OCI-LY1 (cell line): ENCODE data around the gene FAT1.

ENCODE experiments used
- H2AFZ ChIP-seq: fragments of 200-600 bp; sonication (generic), shearing (Covaris generic); 2 replicates; pipeline ENCODE4 v1.6.0; 2014; ENCODE audit warnings: antibody characterized with exemption, mild to moderate bottlenecking, low read length
- H3F3A ChIP-seq: fragments of 200-600 bp; sonication (generic), shearing (Covaris generic); 2 replicates; pipeline ENCODE4 v1.6.0; 2014; ENCODE audit warnings: mild to moderate bottlenecking, antibody characterized with exemption, low read length, moderate library complexity; ENCODE audit not compliant: insufficient read depth
- H3K27ac ChIP-seq: fragments of 200-600 bp; sonication (generic); 2 replicates; pipeline ENCODE4 v1.5.1; 2014; ENCODE audit warnings: low read length, mixed run types, mild to moderate bottlenecking, low read depth; ENCODE audit not compliant: poor library complexity, severe bottlenecking
- H3K27me3 ChIP-seq: fragments of 200-600 bp; sonication (generic); 2 replicates; pipeline ENCODE4 v1.6.0; 2014; ENCODE audit warnings: antibody characterized with exemption, mild to moderate bottlenecking, low read length, moderate library complexity; ENCODE audit not compliant: insufficient read depth
- H3K36me3 ChIP-seq: fragments of 200-600 bp; sonication (generic); 2 replicates; pipeline ENCODE4 v1.6.1; 2014; ENCODE audit warnings: mild to moderate bottlenecking, antibody characterized with exemption, low read length, moderate library complexity, mixed read lengths; ENCODE audit not compliant: insufficient read depth
- H3K4me1 ChIP-seq: fragments of 200-600 bp; sonication (generic); 2 replicates; pipeline ENCODE4 v1.5.1; 2014; ENCODE audit warnings: mild to moderate bottlenecking, low read length, moderate library complexity; ENCODE audit not compliant: insufficient read depth, severe bottlenecking
- H3K4me2 ChIP-seq: fragments of 200-600 bp; sonication (generic), shearing (Covaris generic); 2 replicates; pipeline ENCODE4 v1.6.1; 2014; ENCODE audit warnings: low read length
- H3K4me3 ChIP-seq: fragments of 200-600 bp; sonication (generic); 2 replicates; pipeline ENCODE4 v1.5.1; 2014; ENCODE audit warnings: low read length, low read depth, mild to moderate bottlenecking, mixed read lengths; ENCODE audit not compliant: poor library complexity, severe bottlenecking
- H3K79me2 ChIP-seq: fragments of 200-600 bp; shearing (Covaris generic); 2 replicates; pipeline ENCODE4 v1.6.1; 2016; ENCODE audit warnings: mixed run types, low read length, mixed read lengths; ENCODE audit not compliant: insufficient read depth
- H3K9ac ChIP-seq: fragments of 200-600 bp; sonication (generic), shearing (Covaris generic); 2 replicates; pipeline ENCODE4 v1.6.1; 2014; ENCODE audit warnings: mild to moderate bottlenecking, low read length, mixed read lengths
- H3K9me2 ChIP-seq: fragments of 200-600 bp; sonication (generic), shearing (Covaris generic); 2 replicates; pipeline ENCODE4 v1.6.1; 2014; ENCODE audit warnings: low read depth, mild to moderate bottlenecking, low read length, mixed read lengths
- H3K9me3 ChIP-seq: fragments of 200-600 bp; shearing (Covaris generic); 2 replicates; pipeline ENCODE4 v1.6.1; 2014; ENCODE audit warnings: low read length, mixed read lengths
- H4K20me1 ChIP-seq: fragments of 200-600 bp; sonication (generic), shearing (Covaris generic); 2 replicates; pipeline ENCODE4 v1.6.0; 2016; ENCODE audit warnings: mild to moderate bottlenecking, low read length; ENCODE audit not compliant: insufficient read depth
- CTCF ChIP-seq: fragments of 200-600 bp; sonication (generic), shearing (Covaris generic); IDR thresholded peaks from 2 replicates; pipeline ENCODE4 v1.5.1; 2017; ENCODE audit warnings: mild to moderate bottlenecking, antibody characterized with exemption, low read length, moderate library complexity, mixed read lengths
- EZH2 ChIP-seq: fragments of 200-600 bp; sonication (generic), shearing (Covaris generic); IDR thresholded peaks from 2 replicates; pipeline ENCODE4 v1.8.0; 2017; ENCODE audit warnings: borderline replicate concordance, mixed run types, mild to moderate bottlenecking, antibody characterized with exemption, low read length, moderate library complexity, mixed read lengths

FAT1 gene

GRCh38 chr4:186695392-186695791, 28.3 kb downstream of the FAT1 start:
- Histone ChIP-seq H2AFZ (no peak overlapping the region), H3K79me2 (no peaks in the 10 kb centered on the region), H3K9me3 (no peaks in the 10 kb centered on the region), H3K27ac (no peak overlapping the region), H3K9ac (no peak overlapping the region), H3K4me2 (no peak overlapping the region), H3K27me3 (no peaks in the 10 kb centered on the region), H3F3A (no peaks in the 10 kb centered on the region), H3K4me1 (no peaks in the 10 kb centered on the region), H3K4me3 (no peak overlapping the region), H4K20me1 (no peaks in the 10 kb centered on the region), H3K9me2 (no peaks in the 10 kb centered on the region), H3K36me3 (no peaks in the 10 kb centered on the region)
- TF ChIP-seq CTCF (no peak), EZH2 (no peak)

- Histone ChIP-seq H3F3A (no peaks in the 10 kb centered on the region), H3K9ac (no peak overlapping the region), H3K27ac (no peak overlapping the region), H3K36me3 (no peaks in the 10 kb centered on the region), H2AFZ (no peak overlapping the region), H4K20me1 (no peaks in the 10 kb centered on the region), H3K9me2 (no peaks in the 10 kb centered on the region), H3K9me3 (no peaks in the 10 kb centered on the region), H3K4me3 (no peak overlapping the region), H3K4me2 (no peak overlapping the region), H3K79me2 (no peaks in the 10 kb centered on the region), H3K4me1 (peaks cover 9% of the 10 kb centered on the region), H3K27me3 (no peaks in the 10 kb centered on the region)
- TF ChIP-seq EZH2: no peak
- no peak for TF ChIP-seq CTCF
These were observed 29.8 kb downstream of the FAT1 start for GRCh38 chr4:186693894-186694293.

GRCh38 chr4:186693159-186693815, 30.4 kb downstream of the FAT1 start:
- Histone ChIP-seq H3K36me3 (no peaks in the 10 kb centered on the region), H3K4me3 (no peak overlapping the region), H4K20me1 (no peaks in the 10 kb centered on the region), H3K79me2 (no peaks in the 10 kb centered on the region), H3K4me1 (peaks cover 9% of the 10 kb centered on the region), H3K4me2 (no peak overlapping the region), H3K27me3 (no peaks in the 10 kb centered on the region), H2AFZ (no peak overlapping the region), H3K9me3 (no peaks in the 10 kb centered on the region), H3K9ac (no peak overlapping the region), H3F3A (no peaks in the 10 kb centered on the region), H3K9me2 (no peaks in the 10 kb centered on the region), H3K27ac (no peak overlapping the region)
- TF ChIP-seq CTCF (no peak), EZH2 (no peak)
